ENCODE data around the gene IPMK.
"Not testable (repeated sequence)": the region's sequence is repeated elsewhere in the genome, so short reads cannot be mapped to it uniquely, and the experiment has no call there.

IPMK gene

GRCh38 chr10:58219875-58220274 is 47.8 kb downstream of the IPMK start:
- no peak for DNase-seq

GRCh38 chr10:58217612-58218011 is 50.1 kb downstream of the IPMK start:
- DNase-seq, result no peak

- DNase-seq, result no peak
These were observed 55.1 kb downstream of the IPMK start for GRCh38 chr10:58212622-58213021.

- no peak for DNase-seq
These were observed 57.5 kb downstream of the IPMK start for GRCh38 chr10:58210160-58210559.

- no peak for DNase-seq
These were observed 58.0 kb downstream of the IPMK start for GRCh38 chr10:58209669-58210068.

GRCh38 chr10:58206251-58206650 is 61.4 kb downstream of the IPMK start:
- no peak for DNase-seq

GRCh38 chr10:58201704-58202103 is 66.0 kb downstream of the IPMK start:
- DNase-seq, result no peak

GRCh38 chr10:58189269-58189668 is 78.4 kb downstream of the IPMK start:
- no peak for DNase-seq

- no peak for DNase-seq
These were observed 83.5 kb downstream of the IPMK start for GRCh38 chr10:58184120-58184670.

- DNase-seq, result no peak
These were observed 87.0 kb downstream of the IPMK start for GRCh38 chr10:58180666-58181065.

GRCh38 chr10:58179238-58179637 is 88.5 kb downstream of the IPMK start:
- DNase-seq, result no peak

- DNase-seq, result no peak
These were observed 88.9 kb downstream of the IPMK start for GRCh38 chr10:58178811-58179210.

GRCh38 chr10:58177362-58177947 is 90.2 kb downstream of the IPMK start:
- DNase-seq, result no peak

- DNase-seq, result no peak
These were observed 91.4 kb downstream of the IPMK start for GRCh38 chr10:58175990-58176900.

- DNase-seq, result no peak
These were observed 92.9 kb downstream of the IPMK start for GRCh38 chr10:58174831-58175230.

GRCh38 chr10:58173391-58173790 is 94.3 kb downstream of the IPMK start:
- DNase-seq, result no peak

GRCh38 chr10:58171146-58171545 is 96.5 kb downstream of the IPMK start:
- no peak for DNase-seq

GRCh38 chr10:58164517-58164916 is 103.2 kb downstream of the IPMK start:
- DNase-seq, result no peak

GRCh38 chr10:58158806-58159205 is 108.9 kb downstream of the IPMK start:
- DNase-seq, result no peak

GRCh38 chr10:58157076-58157766 is 110.5 kb downstream of the IPMK start:
- no peak for DNase-seq

GRCh38 chr10:58155941-58156340 is 111.8 kb downstream of the IPMK start:
- not testable (repeated sequence) for DNase-seq

- DNase-seq, result no peak
These were observed 113.9 kb downstream of the IPMK start for GRCh38 chr10:58153751-58154150.

GRCh38 chr10:58152673-58153263 is 114.9 kb downstream of the IPMK start:
- DNase-seq, result peak; percentile 55 to 59
